ENCODE measurements around the gene PCDH10.

- TF ChIP-seq, protein P1, sequence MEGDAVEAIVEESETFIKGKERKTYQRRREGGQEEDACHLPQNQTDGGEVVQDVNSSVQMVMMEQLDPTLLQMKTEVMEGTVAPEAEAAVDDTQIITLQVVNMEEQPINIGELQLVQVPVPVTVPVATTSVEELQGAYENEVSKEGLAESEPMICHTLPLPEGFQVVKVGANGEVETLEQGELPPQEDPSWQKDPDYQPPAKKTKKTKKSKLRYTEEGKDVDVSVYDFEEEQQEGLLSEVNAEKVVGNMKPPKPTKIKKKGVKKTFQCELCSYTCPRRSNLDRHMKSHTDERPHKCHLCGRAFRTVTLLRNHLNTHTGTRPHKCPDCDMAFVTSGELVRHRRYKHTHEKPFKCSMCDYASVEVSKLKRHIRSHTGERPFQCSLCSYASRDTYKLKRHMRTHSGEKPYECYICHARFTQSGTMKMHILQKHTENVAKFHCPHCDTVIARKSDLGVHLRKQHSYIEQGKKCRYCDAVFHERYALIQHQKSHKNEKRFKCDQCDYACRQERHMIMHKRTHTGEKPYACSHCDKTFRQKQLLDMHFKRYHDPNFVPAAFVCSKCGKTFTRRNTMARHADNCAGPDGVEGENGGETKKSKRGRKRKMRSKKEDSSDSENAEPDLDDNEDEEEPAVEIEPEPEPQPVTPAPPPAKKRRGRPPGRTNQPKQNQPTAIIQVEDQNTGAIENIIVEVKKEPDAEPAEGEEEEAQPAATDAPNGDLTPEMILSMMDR (IDR thresholded peaks at IDR 0.05): no peak
- TF ChIP-seq POLR2A (IDR thresholded peaks at IDR 0.05): no peak
Measured at GRCh38 chr4:133112641-133113040, 36.5 kb upstream of the PCDH10 start.

Measured in Peyer's patch (tissue), 4 donors.